ENCODE results near the gene DLK2. TPM values are rescaled to one million over a fixed set of nuclear protein-coding genes. Genes with fewer than 3 reads are reported as not detected.

Gene DLK2
- total RNA-seq, 2 donors from 2014 or later = 1.6 to 2.6 TPM

- Mint-ChIP-seq H3K36me3 (ENCODE audit: insufficient read depth in 2 of 2) (peaks cover 4 to 5% of the 10 kb centered on the region in 2 donors), H3K4me3 (no peak overlapping the region), H3K4me1 (ENCODE audit: low read depth) (peaks cover 17% of the 10 kb centered on the region), H3K27ac (no peak overlapping the region), H3K9me3 (no peaks in the 10 kb centered on the region), H3K27me3 (ENCODE audit: low read depth) (peaks cover 31% of the 10 kb centered on the region)
- ATAC-seq (replicated peaks in 1 of 2) = no peak
- no peak for DNase-seq
Measured at GRCh38 chr6:43457643-43458042, 2.3 kb upstream of the DLK2 start.

GRCh38 chr6:43454696-43455530 lies 435 bp downstream of the DLK2 start:
- Mint-ChIP-seq H3K36me3 (ENCODE audit: insufficient read depth in 2 of 2) (peaks cover 4 to 5% of the 10 kb centered on the region in 2 donors), H3K9me3 (no peaks in the 10 kb centered on the region), H3K27ac (no peak overlapping the region), H3K4me3 (peak overlapping the region; percentile 91 to 92), H3K27me3 (ENCODE audit: low read depth) (peaks cover 21% of the 10 kb centered on the region), H3K4me1 (ENCODE audit: low read depth) (peaks cover 17% of the 10 kb centered on the region)
- peak; percentile 73 to 78 for ATAC-seq (replicated peaks in 1 of 2)
- DNase-seq = peak; percentile 82 to 86

GRCh38 chr6:43454290-43454695 lies 1.1 kb downstream of the DLK2 start:
- ATAC-seq (replicated peaks in 1 of 2) (peak; percentile 9 to 13), DNase-seq (peak in 1 of 2 donors; percentile 7)
- H3K36me3 Mint-ChIP-seq (ENCODE audit: insufficient read depth in 2 of 2) = peaks cover 4 to 5% of the 10 kb centered on the region in 2 donors
- H3K9me3 Mint-ChIP-seq = no peaks in the 10 kb centered on the region
- H3K4me1 Mint-ChIP-seq (ENCODE audit: low read depth) = peaks cover 17% of the 10 kb centered on the region
- H3K27me3 Mint-ChIP-seq (ENCODE audit: low read depth) = peaks cover 16% of the 10 kb centered on the region
- H3K27ac Mint-ChIP-seq = no peak overlapping the region
- H3K4me3 Mint-ChIP-seq = peak overlapping the region; percentile 91 to 92

- Mint-ChIP-seq H3K9me3 (no peaks in the 10 kb centered on the region), H3K27ac (no peak overlapping the region), H3K4me3 (peak overlapping the region; percentile 91 to 92), H3K4me1 (ENCODE audit: low read depth) (peaks cover 17% of the 10 kb centered on the region), H3K27me3 (ENCODE audit: low read depth) (peaks cover 16% of the 10 kb centered on the region), H3K36me3 (ENCODE audit: insufficient read depth in 2 of 2) (peaks cover 4 to 5% of the 10 kb centered on the region in 2 donors)
- ATAC-seq (replicated peaks in 1 of 2) (no peak), DNase-seq (no peak)
Measured at GRCh38 chr6:43453831-43454230, 1.5 kb downstream of the DLK2 start.

GRCh38 chr6:43452896-43453295 lies 2.5 kb downstream of the DLK2 start:
- H3K9me3 Mint-ChIP-seq = no peaks in the 10 kb centered on the region
- peaks cover 4 to 5% of the 10 kb centered on the region in 2 donors for H3K36me3 Mint-ChIP-seq (ENCODE audit: insufficient read depth in 2 of 2)
- peaks cover 16% of the 10 kb centered on the region for H3K27me3 Mint-ChIP-seq (ENCODE audit: low read depth)
- peaks cover 17% of the 10 kb centered on the region for H3K4me1 Mint-ChIP-seq (ENCODE audit: low read depth)
- no peak overlapping the region for H3K4me3 Mint-ChIP-seq
- no peak overlapping the region for H3K27ac Mint-ChIP-seq
- DNase-seq = no peak
- ATAC-seq (replicated peaks in 1 of 2) = no peak

GRCh38 chr6:43451939-43452338 lies 3.4 kb downstream of the DLK2 start:
- no peak overlapping the region for H3K4me3 Mint-ChIP-seq
- no peak overlapping the region for H3K27ac Mint-ChIP-seq

GRCh38 chr6:43451348-43451747 lies 4.0 kb downstream of the DLK2 start:
- H3K27ac Mint-ChIP-seq = no peak overlapping the region
- H3K36me3 Mint-ChIP-seq (ENCODE audit: insufficient read depth in 2 of 2) = peaks cover 5 to 6% of the 10 kb centered on the region in 2 donors
- H3K9me3 Mint-ChIP-seq = no peaks in the 10 kb centered on the region
- no peak overlapping the region for H3K4me3 Mint-ChIP-seq
- no peak for ATAC-seq (replicated peaks in 1 of 2)
- peaks cover 16% of the 10 kb centered on the region for H3K4me1 Mint-ChIP-seq (ENCODE audit: low read depth)
- H3K27me3 Mint-ChIP-seq (ENCODE audit: low read depth) = peaks cover 9% of the 10 kb centered on the region
- DNase-seq = no peak

More at GRCh38 chr6:43451939-43452338, 3.4 kb downstream of the DLK2 start:
- ATAC-seq (replicated peaks in 1 of 2) = no peak
- DNase-seq = no peak
- Mint-ChIP-seq H3K4me1 (ENCODE audit: low read depth) (peaks cover 17% of the 10 kb centered on the region), H3K27me3 (ENCODE audit: low read depth) (peaks cover 15% of the 10 kb centered on the region), H3K36me3 (ENCODE audit: insufficient read depth in 2 of 2) (peaks cover 7 to 8% of the 10 kb centered on the region in 2 donors), H3K9me3 (no peaks in the 10 kb centered on the region)

- Mint-ChIP-seq H3K27ac (no peak overlapping the region), H3K36me3 (ENCODE audit: insufficient read depth in 2 of 2) (peaks cover 3 to 4% of the 10 kb centered on the region in 2 donors)
Measured at GRCh38 chr6:43450699-43451131, 4.6 kb downstream of the DLK2 start.

GRCh38 chr6:43448916-43449315 lies 6.4 kb downstream of the DLK2 start:
- Mint-ChIP-seq H3K4me1 (ENCODE audit: low read depth) (peaks cover 2% of the 10 kb centered on the region), H3K9me3 (no peaks in the 10 kb centered on the region), H3K27ac (no peak overlapping the region), H3K4me3 (no peak overlapping the region), H3K36me3 (ENCODE audit: insufficient read depth in 2 of 2) (peaks cover 2 to 4% of the 10 kb centered on the region in 2 donors), H3K27me3 (ENCODE audit: low read depth) (no peaks in the 10 kb centered on the region)
- ATAC-seq (replicated peaks in 1 of 2) (no peak), DNase-seq (no peak)

More at GRCh38 chr6:43450699-43451131, 4.6 kb downstream of the DLK2 start:
- H3K4me1 Mint-ChIP-seq (ENCODE audit: low read depth) = peaks cover 10% of the 10 kb centered on the region
- peaks cover 2% of the 10 kb centered on the region for H3K27me3 Mint-ChIP-seq (ENCODE audit: low read depth)
- ATAC-seq (replicated peaks in 1 of 2) = no peak
- no peak overlapping the region for H3K4me3 Mint-ChIP-seq
- no peaks in the 10 kb centered on the region for H3K9me3 Mint-ChIP-seq
- no peak for DNase-seq

- Mint-ChIP-seq H3K36me3 (ENCODE audit: insufficient read depth in 2 of 2) (peaks cover 2 to 4% of the 10 kb centered on the region in 2 donors), H3K4me3 (no peak overlapping the region), H3K4me1 (ENCODE audit: low read depth) (no peaks in the 10 kb centered on the region), H3K9me3 (no peaks in the 10 kb centered on the region), H3K27ac (peak overlapping the region; percentile 4), H3K27me3 (ENCODE audit: low read depth) (no peaks in the 10 kb centered on the region)
- DNase-seq (no peak), ATAC-seq (replicated peaks in 1 of 2) (no peak)
Measured at GRCh38 chr6:43447604-43448003, 7.7 kb downstream of the DLK2 start.

GRCh38 chr6:43445576-43445975 lies 9.8 kb downstream of the DLK2 start:
- Mint-ChIP-seq H3K9me3 (no peaks in the 10 kb centered on the region), H3K27me3 (ENCODE audit: low read depth) (no peaks in the 10 kb centered on the region), H3K27ac (no peak overlapping the region), H3K4me1 (ENCODE audit: low read depth) (no peaks in the 10 kb centered on the region), H3K36me3 (ENCODE audit: insufficient read depth in 2 of 2) (peaks cover 2 to 4% of the 10 kb centered on the region in 2 donors), H3K4me3 (no peak overlapping the region)
- ATAC-seq (replicated peaks in 1 of 2) (no peak), DNase-seq (no peak)

- Mint-ChIP-seq H3K4me1 (ENCODE audit: low read depth) (no peaks in the 10 kb centered on the region), H3K27ac (no peak overlapping the region), H3K27me3 (ENCODE audit: low read depth) (no peaks in the 10 kb centered on the region), H3K4me3 (no peak overlapping the region), H3K36me3 (ENCODE audit: insufficient read depth in 2 of 2) (peaks cover 2 to 4% of the 10 kb centered on the region in 2 donors), H3K9me3 (no peaks in the 10 kb centered on the region)
- ATAC-seq (replicated peaks in 1 of 2) = no peak
- no peak for DNase-seq
Measured at GRCh38 chr6:43444582-43444981, 10.8 kb downstream of the DLK2 start.

- DNase-seq = no peak
- Mint-ChIP-seq H3K9me3 (no peaks in the 10 kb centered on the region), H3K27me3 (ENCODE audit: low read depth) (no peaks in the 10 kb centered on the region), H3K27ac (no peak overlapping the region), H3K4me3 (no peak overlapping the region), H3K36me3 (ENCODE audit: insufficient read depth in 2 of 2) (peaks cover 2 to 4% of the 10 kb centered on the region in 2 donors), H3K4me1 (ENCODE audit: low read depth) (no peaks in the 10 kb centered on the region)
- no peak for ATAC-seq (replicated peaks in 1 of 2)
Measured at GRCh38 chr6:43444036-43444435, 11.3 kb downstream of the DLK2 start.
